Suprapubic skin (tissue), 4 donors: ENCODE measurements around the gene SLC37A1. TPM values are rescaled to one million over a fixed set of nuclear protein-coding genes. Genes with fewer than 3 reads are reported as not detected.

Experiments
- DNase-seq, 2 donors: peaks; one replicate each; pipeline ENCODE4 v3.0.0-alpha.2; 2019; ENCODE audit warnings: low spot score in 2 of 2
- H3K27ac ChIP-seq: fragments of 200-600 bp; sonication (generic); one replicate; pipeline ENCODE4 v1.5.1; 2019
- H3K27me3 ChIP-seq: fragments of 200-600 bp; sonication (generic); one replicate; pipeline ENCODE4 v1.5.1; 2019
- H3K36me3 ChIP-seq: fragments of 200-600 bp; sonication (generic); one replicate; pipeline ENCODE4 v1.5.1; 2019
- H3K4me1 ChIP-seq: fragments of 200-600 bp; sonication (generic); one replicate; pipeline ENCODE4 v1.5.1; 2019
- H3K4me3 ChIP-seq: fragments of 200-600 bp; sonication (generic); one replicate; pipeline ENCODE4 v1.5.1; 2019; ENCODE audit warnings: mild to moderate bottlenecking
- H3K9me3 ChIP-seq: fragments of 200-600 bp; sonication (generic); one replicate; pipeline ENCODE4 v1.5.1; 2019
- EP300 ChIP-seq: sonication (generic); formaldehyde crosslinking; IDR thresholded peaks from one replicate; pipeline ENCODE4 v1.6.1; 2017; ENCODE audit warnings: antibody characterized with exemption
- POLR2A ChIP-seq, 2 donors: fragments of 450-650 bp; IDR thresholded peaks; one replicate each; pipeline ENCODE4 v1.6.1; 2017; ENCODE audit warnings: antibody characterized with exemption in 2 of 2, mild to moderate bottlenecking in 2 of 2, moderate library complexity in 2 of 2
- POLR2AphosphoS5 ChIP-seq, 3 donors: sonication (generic); formaldehyde crosslinking; IDR thresholded peaks; one replicate each; pipeline ENCODE4 v1.6.1; 2017; ENCODE audit warnings: antibody characterized with exemption in 3 of 3
- WGBS: methylation state at CpG from one replicate; pipeline ENCODE4 v1.1.5; 2018; 5-methylcytosine and 5-hydroxymethylcytosine counted together
- total RNA-seq, 4 donors: library from RNA; depleted of rRNA; stranded (reverse); fragments of >200 nt; gene quantifications; one replicate each; pipeline ENCODE4 v1.1.0, GENCODE V29; 2016
- TF ChIP-seq, protein P1 (sequence below), 2 donors: fragments of 200-600 bp in 1 of 2; fragments of 450-650 bp in 1 of 2; sonication (generic) in 1 of 2; IDR thresholded peaks; one replicate each; pipeline ENCODE4 v1.5.1; 2016 to 2019; ENCODE audit warnings: antibody characterized with exemption in 2 of 2, mild to moderate bottlenecking in 1 of 2, moderate library complexity in 1 of 2

The SLC37A1 gene
- total RNA-seq, 4 donors from 2014 or later: 10.2 to 23.1 (median 19.6) TPM

DNA sequence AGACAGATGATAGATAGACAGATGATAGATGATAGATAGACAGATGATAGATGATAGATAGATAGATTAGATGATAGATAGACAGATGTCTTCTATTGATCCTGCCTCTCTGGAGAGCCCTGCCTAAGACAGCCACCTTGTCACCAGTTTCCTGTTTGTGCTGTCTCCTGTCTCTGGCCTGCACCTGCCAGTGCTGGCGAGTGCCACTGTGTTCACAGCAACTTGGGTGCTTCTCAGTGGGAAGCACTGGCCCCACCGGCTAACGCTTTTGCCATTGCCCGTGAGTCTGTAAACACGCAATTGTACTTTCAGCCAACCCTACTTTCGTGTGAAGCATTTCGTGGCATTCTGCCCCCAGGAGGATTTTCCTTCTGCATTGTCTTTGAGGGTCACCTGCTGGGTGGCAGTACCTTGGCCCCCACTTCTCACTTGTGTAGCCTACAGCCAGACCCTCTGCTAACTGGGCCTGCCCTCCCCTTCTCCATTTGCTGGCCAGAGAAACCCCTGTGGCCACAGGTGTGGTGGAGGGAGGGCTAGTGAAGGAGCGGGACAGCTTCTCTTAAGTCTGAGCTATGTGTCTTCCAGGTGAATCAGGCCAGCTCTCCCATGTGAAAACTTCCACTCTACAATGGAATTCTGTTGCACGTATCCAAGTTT lies 116.4 kb downstream of the SLC37A1 start:
- Histone ChIP-seq H3K36me3 (no peaks in the 10 kb centered on the region), H3K27ac (no peak overlapping the region), H3K9me3 (no peaks in the 10 kb centered on the region), H3K4me1 (no peaks in the 10 kb centered on the region), H3K4me3 (no peak overlapping the region), H3K27me3 (peaks cover 32% of the 10 kb centered on the region)
- peak; percentile 28 to 44 for DNase-seq
- TF ChIP-seq POLR2AphosphoS5 (IDR thresholded peaks at IDR 0.05) (no peak), EP300 (no peak), POLR2A (IDR thresholded peaks at IDR 0.05) (no peak)
- TF ChIP-seq, protein P1, sequence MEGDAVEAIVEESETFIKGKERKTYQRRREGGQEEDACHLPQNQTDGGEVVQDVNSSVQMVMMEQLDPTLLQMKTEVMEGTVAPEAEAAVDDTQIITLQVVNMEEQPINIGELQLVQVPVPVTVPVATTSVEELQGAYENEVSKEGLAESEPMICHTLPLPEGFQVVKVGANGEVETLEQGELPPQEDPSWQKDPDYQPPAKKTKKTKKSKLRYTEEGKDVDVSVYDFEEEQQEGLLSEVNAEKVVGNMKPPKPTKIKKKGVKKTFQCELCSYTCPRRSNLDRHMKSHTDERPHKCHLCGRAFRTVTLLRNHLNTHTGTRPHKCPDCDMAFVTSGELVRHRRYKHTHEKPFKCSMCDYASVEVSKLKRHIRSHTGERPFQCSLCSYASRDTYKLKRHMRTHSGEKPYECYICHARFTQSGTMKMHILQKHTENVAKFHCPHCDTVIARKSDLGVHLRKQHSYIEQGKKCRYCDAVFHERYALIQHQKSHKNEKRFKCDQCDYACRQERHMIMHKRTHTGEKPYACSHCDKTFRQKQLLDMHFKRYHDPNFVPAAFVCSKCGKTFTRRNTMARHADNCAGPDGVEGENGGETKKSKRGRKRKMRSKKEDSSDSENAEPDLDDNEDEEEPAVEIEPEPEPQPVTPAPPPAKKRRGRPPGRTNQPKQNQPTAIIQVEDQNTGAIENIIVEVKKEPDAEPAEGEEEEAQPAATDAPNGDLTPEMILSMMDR (IDR thresholded peaks at IDR 0.05): no peak
- WGBS: 79% methylated on average over 9 of the region's 9 CpGs

DNA sequence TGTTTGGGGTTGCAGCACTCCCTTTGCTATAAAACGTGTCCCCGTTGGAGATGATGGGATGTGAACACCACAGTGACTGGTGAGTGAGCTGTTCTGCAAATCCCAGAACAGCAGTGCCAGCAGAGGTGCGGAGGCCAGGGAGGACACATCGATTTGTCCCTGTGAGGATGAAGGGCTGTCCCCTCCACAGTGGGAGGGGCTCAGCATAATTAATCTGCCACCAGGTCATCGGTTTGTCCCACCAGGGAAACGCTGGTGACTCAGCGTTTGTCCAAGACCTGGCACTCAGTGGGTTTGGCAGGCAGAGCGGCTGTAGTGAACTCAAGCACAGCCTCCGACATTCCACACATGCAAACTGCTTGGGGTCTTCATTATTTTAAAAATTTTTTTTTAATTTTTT lies 117.0 kb downstream of the SLC37A1 start:
- DNase-seq: peak; percentile 33 to 37
- Histone ChIP-seq H3K9me3 (no peaks in the 10 kb centered on the region), H3K27ac (no peak overlapping the region), H3K4me3 (no peak overlapping the region), H3K36me3 (no peaks in the 10 kb centered on the region), H3K27me3 (peaks cover 27% of the 10 kb centered on the region), H3K4me1 (no peaks in the 10 kb centered on the region)
- TF ChIP-seq POLR2A (IDR thresholded peaks at IDR 0.05): no peak
- TF ChIP-seq, protein P1 (IDR thresholded peaks at IDR 0.05): no peak
- TF ChIP-seq POLR2AphosphoS5 (IDR thresholded peaks at IDR 0.05): no peak
- TF ChIP-seq EP300: no peak
- 79% methylated on average over 9 of the region's 9 CpGs for WGBS

Other genes with a start within 250 kb of the SLC37A1 start
- gene TFF3, start 198.4 kb upstream of the SLC37A1 start, total RNA-seq: 1 to 10 TPM in 3 of 4 donors, not detected in 1; 1.9 to 8.0 (median 5.5) TPM
- gene TFF2, start 162.9 kb upstream of the SLC37A1 start, total RNA-seq: not detected
- not detected for gene TFF1, start 147.3 kb upstream of the SLC37A1 start, total RNA-seq
- 1 to 10 TPM in 2 of 4 donors, under 1 TPM in 1, not detected in 1; 0.34 to 1.6 (median 1.0) TPM for gene TMPRSS3, start 117.8 kb upstream of the SLC37A1 start, total RNA-seq
- gene UBASH3A, start 110.0 kb upstream of the SLC37A1 start, total RNA-seq: 1 to 10 TPM in 1 of 4 donors, under 1 TPM in 2, not detected in 1; 0.36 to 1.0 (median 0.47) TPM
- gene RSPH1, start 17.6 kb upstream of the SLC37A1 start, total RNA-seq: 1 to 10 TPM in 3 of 4 donors, under 1 TPM in 1; 0.81 to 3.2 (median 2.0) TPM
- gene PDE9A, start 139.8 kb downstream of the SLC37A1 start, total RNA-seq: 10 to 100 TPM in 1 of 4 donors, 1 to 10 TPM in 3; 4.5 to 12.0 (median 7.1) TPM